Measurements from ENCODE around the gene YDJC. TPM values are rescaled to one million over a fixed set of nuclear protein-coding genes. Genes with fewer than 3 reads are reported as not detected.

YDJC gene
- total RNA-seq, 1 experiment from 2014 or later = 158 TPM

- in situ Hi-C loops (cut with HindIII; ENCODE audit: low pct_unique_long_range_greater_than_20kb, low sequenced_read_pairs) = no loop called here
- no peak for DNase-seq (ENCODE audit: low read depth)
Measured at GRCh38 chr22:21635771-21636510, 6.1 kb upstream of the YDJC start.

DNA sequence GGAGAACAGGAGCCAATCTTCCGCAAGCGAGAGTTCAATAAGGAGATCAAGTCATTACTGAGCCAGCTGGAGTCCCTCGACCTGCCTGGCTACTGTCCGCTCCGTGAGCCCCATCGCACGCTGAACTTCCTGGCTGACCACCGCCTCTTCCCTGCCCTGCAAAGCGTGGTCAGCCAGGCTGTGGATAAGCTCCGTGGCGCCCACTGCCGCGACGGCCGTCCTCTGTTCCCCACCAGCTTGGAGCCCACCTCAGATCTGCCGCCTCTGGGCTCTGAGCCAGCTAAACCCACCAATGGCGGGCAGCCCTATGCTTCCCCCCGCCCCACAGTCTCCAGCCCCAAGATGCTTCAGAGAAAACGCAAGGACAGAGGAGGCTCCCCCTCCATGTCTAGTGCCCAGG lies 5.0 kb upstream of the YDJC start:
- in situ Hi-C loops (cut with HindIII; ENCODE audit: low pct_unique_long_range_greater_than_20kb, low sequenced_read_pairs) = no loop called here

DNA sequence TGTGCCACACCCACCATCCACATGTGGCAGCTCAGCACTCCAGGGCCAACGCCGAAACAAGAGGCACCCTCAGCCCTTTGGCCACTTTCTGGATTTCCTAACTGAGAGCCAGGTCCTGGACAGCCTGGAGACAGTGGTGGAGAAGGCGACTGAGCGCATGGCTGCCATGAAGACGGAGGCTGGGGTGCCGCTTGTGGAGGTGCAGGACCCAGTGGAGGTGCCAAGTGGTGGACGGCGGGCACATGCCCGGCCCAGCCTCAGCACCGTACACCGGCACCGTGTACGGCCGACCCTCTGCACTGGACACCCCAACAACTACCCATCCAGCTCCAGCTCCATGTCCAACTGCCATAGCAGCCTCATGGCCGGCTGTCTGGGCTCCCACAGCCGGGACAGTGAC lies 4.3 kb upstream of the YDJC start:
- in situ Hi-C loops (cut with HindIII; ENCODE audit: low pct_unique_long_range_greater_than_20kb, low sequenced_read_pairs) = no loop called here
- DNase-seq (ENCODE audit: low read depth) = no peak

More for the DNA sequence above, 5.0 kb upstream of the YDJC start:
- DNase-seq (ENCODE audit: low read depth) = no peak

DNA sequence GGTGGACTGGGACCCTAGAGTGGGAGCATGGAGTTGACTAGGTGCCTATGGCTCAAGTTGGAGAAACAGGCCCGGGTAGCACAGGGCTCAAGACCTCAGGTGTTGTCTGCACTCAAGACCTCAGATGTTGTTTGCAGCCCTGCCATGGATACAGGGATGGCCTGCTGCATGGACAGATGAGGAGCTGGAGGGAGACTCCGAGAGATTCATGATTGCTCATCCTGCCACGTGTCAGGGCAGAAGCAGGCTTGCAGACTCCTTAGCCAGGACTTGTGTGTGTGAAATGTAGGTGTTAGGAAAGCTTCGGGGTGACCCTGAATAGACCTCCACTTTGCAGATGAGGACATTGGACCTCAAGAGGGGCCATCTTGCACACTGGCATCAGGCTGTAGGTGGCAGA lies 3.7 kb upstream of the YDJC start:
- in situ Hi-C loops (cut with HindIII; ENCODE audit: low pct_unique_long_range_greater_than_20kb, low sequenced_read_pairs) = no loop called here
- DNase-seq (ENCODE audit: low read depth) = no peak

GRCh38 chr22:21632931-21633330 lies 3.1 kb upstream of the YDJC start:
- in situ Hi-C loops (cut with HindIII; ENCODE audit: low pct_unique_long_range_greater_than_20kb, low sequenced_read_pairs) = no loop called here
- no peak for DNase-seq (ENCODE audit: low read depth)

DNA sequence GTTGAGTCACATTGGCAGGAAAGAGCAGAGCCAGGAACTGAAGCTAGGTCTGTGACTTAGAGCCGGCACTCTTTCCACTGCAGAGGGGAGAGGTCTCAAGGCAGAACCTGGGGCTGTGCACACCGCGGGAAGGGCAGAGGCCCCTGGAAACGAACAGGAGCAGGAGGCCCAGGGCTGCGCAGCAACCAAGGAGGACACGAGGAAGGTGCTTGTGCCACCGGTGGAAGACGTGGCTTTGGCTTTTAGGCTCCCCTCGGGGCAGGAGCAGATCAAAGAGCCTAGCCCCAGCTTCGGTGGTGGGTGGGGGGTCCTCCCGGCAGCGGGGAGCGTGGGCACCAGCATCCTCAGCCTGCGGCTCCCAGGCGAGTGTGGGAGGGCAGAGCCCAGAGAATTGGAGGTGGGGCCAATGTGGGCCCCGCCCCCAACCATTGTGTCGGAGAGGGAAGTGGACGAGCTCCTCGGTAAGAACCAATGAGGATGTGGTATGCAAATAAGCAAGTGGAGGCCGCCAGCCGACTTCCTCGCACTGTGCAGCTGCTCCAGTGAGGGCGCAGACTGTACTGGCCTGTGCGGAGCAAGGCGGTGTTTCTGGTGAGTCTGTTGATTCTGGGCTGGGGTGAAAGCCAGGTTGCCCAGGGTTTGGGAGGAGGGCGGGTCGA lies 2.5 kb upstream of the YDJC start, which contains the start of gene CCDC116:
CCDC116 (plus strand) TSS at position 524 of the 659 bp plus-strand sequence. CDS start 422 bp downstream, outside the sequence.
- in situ Hi-C loops (cut with HindIII; ENCODE audit: low pct_unique_long_range_greater_than_20kb, low sequenced_read_pairs) = no loop called here
- peak; percentile 94 for DNase-seq (ENCODE audit: low read depth)

DNA sequence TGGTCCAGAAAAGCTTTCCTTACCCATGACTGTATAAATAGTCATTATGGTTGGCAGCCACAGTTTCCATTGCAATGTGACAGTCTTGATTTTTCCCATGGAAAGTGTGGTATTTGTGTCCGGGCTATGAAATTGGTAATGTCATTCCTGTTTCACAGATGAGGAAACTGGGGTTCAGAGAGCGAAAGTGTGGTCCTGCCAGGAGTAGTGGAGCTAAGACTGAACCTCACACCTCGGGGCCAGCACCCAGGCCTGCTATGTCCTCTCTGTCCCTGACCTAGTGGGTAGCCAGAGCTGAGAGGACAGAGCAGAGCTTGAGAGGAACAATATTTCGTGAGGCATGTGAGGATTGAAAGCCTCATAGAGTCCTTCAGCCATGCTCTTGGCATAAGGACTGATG lies 1.2 kb upstream of the YDJC start:
- in situ Hi-C loops (cut with HindIII; ENCODE audit: low pct_unique_long_range_greater_than_20kb, low sequenced_read_pairs) = no loop called here

DNA sequence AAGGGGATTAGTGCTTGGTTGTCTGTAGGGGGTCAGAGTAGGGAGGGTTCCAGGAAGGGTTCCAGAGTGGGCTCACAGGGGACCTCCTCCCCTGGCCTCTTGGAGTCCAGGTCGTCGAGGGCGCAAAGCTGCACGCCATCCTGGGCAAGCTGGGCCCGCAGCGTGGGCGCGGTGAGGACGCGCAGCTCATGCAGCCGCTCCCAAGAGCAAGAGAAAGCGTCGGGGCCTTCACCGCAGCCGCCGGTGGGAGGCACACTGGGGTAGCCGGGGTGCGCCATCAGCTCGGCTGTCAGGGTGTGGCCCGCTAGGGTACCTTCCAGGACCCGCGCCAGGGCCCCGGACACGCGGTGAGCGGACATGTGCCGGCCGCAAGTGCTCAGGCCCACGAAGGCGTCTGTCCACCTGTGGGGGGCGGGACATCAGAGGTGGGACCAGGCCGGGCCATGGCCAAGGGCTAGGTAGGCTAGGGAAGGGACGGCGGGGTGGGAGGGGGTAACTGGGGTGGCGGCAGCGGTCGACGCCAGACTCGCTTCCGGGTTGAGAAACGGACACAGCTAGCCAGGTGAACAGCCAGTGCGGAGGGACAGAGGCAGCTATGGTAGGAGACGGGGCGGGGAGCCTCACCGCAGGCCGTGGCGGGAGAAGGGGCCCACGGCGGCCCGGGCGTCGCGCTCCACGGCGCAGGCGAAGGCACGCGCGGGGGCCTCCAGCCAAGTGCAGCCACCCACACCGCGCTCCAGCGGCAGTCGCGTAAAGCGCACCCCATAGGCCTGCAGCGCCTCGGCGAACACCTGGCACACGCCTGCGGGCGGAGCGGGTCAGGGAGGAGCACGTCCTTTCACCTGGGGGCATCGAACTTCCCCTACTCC lies 1.2 kb downstream of the YDJC start:
- in situ Hi-C loops (cut with HindIII; ENCODE audit: low pct_unique_long_range_greater_than_20kb, low sequenced_read_pairs) = no loop called here

More for the DNA sequence above, 1.2 kb upstream of the YDJC start:
- no peak for DNase-seq (ENCODE audit: low read depth)

GRCh38 chr22:21626735-21627469 lies 2.9 kb downstream of the YDJC start:
- DNase-seq (ENCODE audit: low read depth) = no peak
- in situ Hi-C loops (cut with HindIII; ENCODE audit: low pct_unique_long_range_greater_than_20kb, low sequenced_read_pairs) = no loop called here

More for the DNA sequence above, 1.2 kb downstream of the YDJC start:
- DNase-seq (ENCODE audit: low read depth) = no peak

GRCh38 chr22:21626073-21626734 lies 3.6 kb downstream of the YDJC start:
- DNase-seq (ENCODE audit: low read depth) = no peak
- in situ Hi-C loops (cut with HindIII; ENCODE audit: low pct_unique_long_range_greater_than_20kb, low sequenced_read_pairs) = no loop called here

GRCh38 chr22:21624880-21625791 lies 4.7 kb downstream of the YDJC start:
- DNase-seq (ENCODE audit: low read depth) = no peak
- in situ Hi-C loops (cut with HindIII; ENCODE audit: low pct_unique_long_range_greater_than_20kb, low sequenced_read_pairs) = no loop called here

DNA sequence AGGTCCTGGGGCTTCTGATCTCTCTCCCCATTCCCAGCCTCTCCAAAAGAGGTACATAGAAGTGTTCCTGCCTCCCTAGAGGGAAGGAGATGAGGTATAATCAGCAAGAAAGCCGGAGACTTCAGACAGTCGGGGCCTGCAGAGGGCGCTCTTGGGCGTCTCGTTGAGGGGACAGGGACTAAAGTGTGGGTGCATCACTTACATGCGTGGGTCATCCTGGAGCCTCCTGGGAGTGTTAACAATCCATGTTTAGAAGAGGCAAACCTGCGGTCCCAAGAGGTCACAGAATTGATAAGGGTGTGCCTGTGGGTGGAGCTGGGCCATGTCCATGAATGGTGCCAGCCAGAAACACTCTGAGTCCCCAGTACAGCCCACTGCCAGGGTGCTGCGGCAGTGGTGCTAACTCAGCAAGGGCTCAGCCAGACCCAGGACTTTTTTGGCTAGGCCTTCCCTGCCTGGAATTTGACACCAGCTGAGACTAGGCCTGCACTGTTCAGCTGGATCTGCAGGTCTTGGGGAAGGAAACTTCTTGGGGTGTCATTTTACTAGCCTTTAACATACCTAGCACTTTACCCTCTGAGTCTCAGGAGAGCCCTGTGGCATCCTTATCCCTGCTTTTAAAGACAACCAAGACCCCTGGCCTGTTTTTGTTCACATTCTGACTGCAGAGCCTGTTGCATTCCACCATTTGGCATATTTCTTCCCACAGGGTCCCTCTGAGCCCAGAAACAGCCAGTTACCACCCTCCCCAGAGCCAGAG lies 5.5 kb downstream of the YDJC start:
- DNase-seq (ENCODE audit: low read depth) = no peak
- in situ Hi-C loops (cut with HindIII; ENCODE audit: low pct_unique_long_range_greater_than_20kb, low sequenced_read_pairs) = no loop called here

DNA sequence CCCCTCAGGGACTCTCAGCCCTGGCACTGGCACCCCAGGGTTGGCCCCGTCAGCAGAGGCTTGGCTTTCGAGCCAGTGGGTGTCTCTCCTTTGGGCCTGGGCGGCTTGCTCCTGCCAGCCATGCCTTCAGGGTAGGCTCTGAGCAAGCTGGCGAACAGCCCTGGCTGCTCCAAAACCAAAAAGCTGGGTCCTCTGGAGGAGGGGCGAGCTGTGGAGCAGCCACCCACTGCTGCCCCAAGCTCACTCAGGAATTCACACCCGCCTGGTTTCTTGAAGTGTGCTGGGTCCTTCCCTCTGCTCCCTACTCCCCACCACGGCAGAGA lies 6.2 kb downstream of the YDJC start:
- in situ Hi-C loops (cut with HindIII; ENCODE audit: low pct_unique_long_range_greater_than_20kb, low sequenced_read_pairs) = no loop called here
- no peak for DNase-seq (ENCODE audit: low read depth)

GRCh38 chr22:21622919-21623647 lies 6.7 kb downstream of the YDJC start:
- in situ Hi-C loops (cut with HindIII; ENCODE audit: low pct_unique_long_range_greater_than_20kb, low sequenced_read_pairs) = no loop called here
- no peak for DNase-seq (ENCODE audit: low read depth)

DNA sequence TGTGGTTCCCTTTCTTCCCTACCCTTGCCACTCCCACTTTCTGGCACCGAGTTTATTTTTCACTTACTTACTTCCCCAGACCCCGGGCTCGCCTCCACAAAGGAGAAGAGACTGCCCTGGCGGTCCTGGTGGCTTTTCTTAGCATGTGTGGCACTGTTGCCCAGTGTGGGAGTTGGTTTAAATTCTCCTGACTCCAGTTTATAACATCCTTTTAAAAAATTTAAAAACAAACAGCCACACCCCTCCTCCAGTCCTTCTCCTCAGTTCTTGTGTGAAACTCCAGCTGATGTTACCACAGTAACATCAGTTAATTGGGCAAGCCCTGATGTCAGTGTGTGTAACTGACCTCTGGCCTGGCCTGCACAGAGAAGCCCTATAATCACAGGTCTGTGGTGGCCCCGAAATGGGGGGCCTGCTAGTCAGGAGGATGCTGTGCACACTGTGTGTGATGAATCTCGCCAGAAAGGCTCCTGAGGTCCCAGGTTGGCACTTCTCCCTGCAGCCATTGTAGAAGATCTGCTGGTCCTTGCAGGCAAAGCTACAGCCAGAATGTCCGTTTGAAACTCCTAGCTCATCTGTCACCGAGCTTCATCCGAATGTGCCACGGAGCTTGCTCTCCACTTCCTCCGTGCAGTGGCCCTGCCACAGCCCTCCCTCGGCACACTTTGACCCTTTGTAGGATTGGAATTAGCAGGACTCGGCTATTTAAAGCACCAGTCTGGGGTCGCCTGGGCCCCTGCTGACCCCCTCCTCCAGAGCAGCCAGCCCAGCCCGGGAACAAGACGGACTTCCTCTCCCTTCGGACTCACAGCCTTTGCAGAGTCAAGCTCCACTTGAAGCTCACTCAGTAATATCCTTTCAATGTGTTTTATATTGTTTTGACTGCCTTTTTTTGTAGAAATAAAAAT lies 7.6 kb downstream of the YDJC start:
- in situ Hi-C loops (cut with HindIII; ENCODE audit: low pct_unique_long_range_greater_than_20kb, low sequenced_read_pairs) = no loop called here
- DNase-seq (ENCODE audit: low read depth) = no peak
